Suprapubic skin (tissue), 4 donors: ENCODE measurements around the gene EPHB1. TPM values are rescaled to one million over a fixed set of nuclear protein-coding genes. Genes with fewer than 3 reads are reported as not detected.

ENCODE experiments used
- DNase-seq, 2 donors: peaks; one replicate each; pipeline ENCODE4 v3.0.0-alpha.2; 2019; ENCODE audit warnings: low spot score in 2 of 2
- H3K27ac ChIP-seq: fragments of 200-600 bp; sonication (generic); one replicate; pipeline ENCODE4 v1.5.1; 2019
- H3K27me3 ChIP-seq: fragments of 200-600 bp; sonication (generic); one replicate; pipeline ENCODE4 v1.5.1; 2019
- H3K36me3 ChIP-seq: fragments of 200-600 bp; sonication (generic); one replicate; pipeline ENCODE4 v1.5.1; 2019
- H3K4me1 ChIP-seq: fragments of 200-600 bp; sonication (generic); one replicate; pipeline ENCODE4 v1.5.1; 2019
- H3K4me3 ChIP-seq: fragments of 200-600 bp; sonication (generic); one replicate; pipeline ENCODE4 v1.5.1; 2019; ENCODE audit warnings: mild to moderate bottlenecking
- H3K9me3 ChIP-seq: fragments of 200-600 bp; sonication (generic); one replicate; pipeline ENCODE4 v1.5.1; 2019
- CTCF ChIP-seq, 2 donors: fragments of 200-600 bp in 1 of 2; fragments of 450-650 bp in 1 of 2; sonication (generic) in 1 of 2; IDR thresholded peaks; one replicate each; pipeline ENCODE4 v1.5.1; 2016 to 2019; ENCODE audit warnings: antibody characterized with exemption in 2 of 2, mild to moderate bottlenecking in 1 of 2, moderate library complexity in 1 of 2
- EP300 ChIP-seq: sonication (generic); formaldehyde crosslinking; IDR thresholded peaks from one replicate; pipeline ENCODE4 v1.6.1; 2017; ENCODE audit warnings: antibody characterized with exemption
- POLR2A ChIP-seq, 2 donors: fragments of 450-650 bp; IDR thresholded peaks; one replicate each; pipeline ENCODE4 v1.6.1; 2017; ENCODE audit warnings: antibody characterized with exemption in 2 of 2, mild to moderate bottlenecking in 2 of 2, moderate library complexity in 2 of 2
- POLR2AphosphoS5 ChIP-seq, 3 donors: sonication (generic); formaldehyde crosslinking; IDR thresholded peaks; one replicate each; pipeline ENCODE4 v1.6.1; 2017; ENCODE audit warnings: antibody characterized with exemption in 3 of 3
- WGBS: methylation state at CpG from one replicate; pipeline ENCODE4 v1.1.5; 2018; 5-methylcytosine and 5-hydroxymethylcytosine counted together
- total RNA-seq, 4 donors: library from RNA; depleted of rRNA; stranded (reverse); fragments of >200 nt; gene quantifications; one replicate each; pipeline ENCODE4 v1.1.0, GENCODE V29; 2016

Gene EPHB1
- total RNA-seq, 4 donors from 2014 or later = 8.5 to 30.7 (median 18.5) TPM

- H3K4me3 ChIP-seq = no peak overlapping the region
- no peaks in the 10 kb centered on the region for H3K9me3 ChIP-seq
- TF ChIP-seq POLR2AphosphoS5 (IDR thresholded peaks at IDR 0.05) = no peak
- no peak for TF ChIP-seq POLR2A (IDR thresholded peaks at IDR 0.05)
- TF ChIP-seq CTCF (IDR thresholded peaks at IDR 0.05) = no peak
- no peak for TF ChIP-seq EP300
- no peaks in the 10 kb centered on the region for H3K4me1 ChIP-seq
- WGBS = 65% methylated on average over 6 of the region's 6 CpGs
- DNase-seq = peak in 1 of 2 donors; percentile 32
- H3K27ac ChIP-seq = no peak overlapping the region
- no peaks in the 10 kb centered on the region for H3K27me3 ChIP-seq
- no peaks in the 10 kb centered on the region for H3K36me3 ChIP-seq
Measured at GRCh38 chr3:134904241-134904771, 109.2 kb downstream of the EPHB1 start.

DNA sequence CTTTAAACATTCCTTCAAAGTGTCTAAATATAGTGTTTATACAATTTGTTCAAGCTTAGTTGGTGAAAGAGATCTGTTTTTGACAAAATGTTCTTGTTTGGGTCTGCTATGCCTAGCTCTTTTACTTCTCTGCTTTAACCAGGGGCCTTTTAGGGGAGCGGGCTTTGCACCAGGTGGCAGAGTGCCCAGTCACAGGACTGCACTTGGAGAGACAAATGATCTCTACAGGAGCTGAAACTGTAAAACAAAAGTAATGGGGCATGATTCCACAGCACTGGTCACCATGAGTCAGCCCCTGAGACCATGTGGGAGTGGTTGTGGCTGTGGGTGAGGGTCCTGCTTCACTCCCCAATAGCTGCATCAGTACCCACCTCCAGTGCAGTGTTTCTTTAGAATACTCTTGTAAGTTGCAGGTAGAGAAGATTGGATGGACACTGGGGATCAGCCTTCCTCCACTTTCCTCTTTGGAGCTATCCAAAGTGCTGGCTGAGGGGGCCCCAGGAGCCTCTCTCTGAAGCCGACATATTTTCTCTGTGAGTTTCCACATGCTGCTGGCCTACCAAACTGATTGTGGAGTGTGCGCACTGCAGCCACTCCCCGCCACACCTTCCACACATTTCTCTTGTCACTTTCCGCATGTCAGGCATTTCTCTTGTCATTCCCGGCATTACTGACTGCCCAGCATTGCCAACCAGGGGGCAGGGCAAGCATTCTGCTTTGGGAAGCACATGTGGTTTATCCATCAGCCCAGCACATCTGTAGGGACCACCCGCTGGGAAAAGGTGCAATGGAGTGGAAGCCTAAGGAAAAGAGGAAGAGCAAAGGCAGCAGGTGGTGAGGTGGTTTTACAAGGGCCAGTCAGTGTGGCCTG, 110.0 kb downstream of the EPHB1 start:
- Histone ChIP-seq H3K4me3 (no peak overlapping the region), H3K9me3 (no peaks in the 10 kb centered on the region), H3K36me3 (no peaks in the 10 kb centered on the region), H3K27me3 (no peaks in the 10 kb centered on the region), H3K4me1 (no peaks in the 10 kb centered on the region), H3K27ac (no peak overlapping the region)
- TF ChIP-seq EP300 (no peak), CTCF (IDR thresholded peaks at IDR 0.05) (no peak), POLR2AphosphoS5 (IDR thresholded peaks at IDR 0.05) (no peak), POLR2A (IDR thresholded peaks at IDR 0.05) (no peak)
- DNase-seq = peak; percentile 17 to 35
- WGBS = 83% methylated on average over 7 of the region's 7 CpGs

- WGBS = 89% methylated on average over 2 of the region's 2 CpGs
- Histone ChIP-seq H3K9me3 (no peaks in the 10 kb centered on the region), H3K4me3 (no peak overlapping the region), H3K27ac (no peak overlapping the region), H3K4me1 (no peaks in the 10 kb centered on the region), H3K27me3 (no peaks in the 10 kb centered on the region), H3K36me3 (no peaks in the 10 kb centered on the region)
- DNase-seq = no peak
- no peak for TF ChIP-seq EP300
- no peak for TF ChIP-seq CTCF (IDR thresholded peaks at IDR 0.05)
- no peak for TF ChIP-seq POLR2AphosphoS5 (IDR thresholded peaks at IDR 0.05)
- no peak for TF ChIP-seq POLR2A (IDR thresholded peaks at IDR 0.05)
Measured at GRCh38 chr3:134905647-134905935, 110.5 kb downstream of the EPHB1 start.

DNA sequence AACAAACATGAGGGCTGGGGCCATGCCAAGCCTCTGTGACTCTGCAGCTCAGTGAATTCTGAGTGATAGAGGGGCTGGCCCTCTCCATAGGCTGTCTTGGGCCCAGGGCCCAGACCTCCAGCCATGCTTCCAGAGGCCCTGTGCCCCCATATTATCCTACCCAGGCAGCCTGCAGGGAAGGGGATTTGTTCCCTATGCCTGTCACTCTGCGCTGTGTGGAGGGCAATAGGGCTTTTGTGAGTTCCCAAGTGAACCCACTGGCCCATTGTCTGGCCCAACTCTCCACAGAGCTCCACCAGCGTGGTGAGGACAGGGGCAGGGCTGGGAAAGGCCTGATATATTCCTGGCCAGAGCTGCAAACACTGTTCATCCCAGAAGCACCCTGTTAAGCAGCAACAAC, 113.2 kb downstream of the EPHB1 start:
- no peak for TF ChIP-seq EP300
- no peak for TF ChIP-seq POLR2A (IDR thresholded peaks at IDR 0.05)
- no peak for TF ChIP-seq CTCF (IDR thresholded peaks at IDR 0.05)
- no peak for TF ChIP-seq POLR2AphosphoS5 (IDR thresholded peaks at IDR 0.05)
- 64% methylated on average over 2 of the region's 2 CpGs for WGBS
- Histone ChIP-seq H3K36me3 (no peaks in the 10 kb centered on the region), H3K27me3 (no peaks in the 10 kb centered on the region), H3K4me3 (no peak overlapping the region), H3K4me1 (no peaks in the 10 kb centered on the region), H3K27ac (no peak overlapping the region), H3K9me3 (no peaks in the 10 kb centered on the region)
- peak in 1 of 2 donors; percentile 40 for DNase-seq

DNA sequence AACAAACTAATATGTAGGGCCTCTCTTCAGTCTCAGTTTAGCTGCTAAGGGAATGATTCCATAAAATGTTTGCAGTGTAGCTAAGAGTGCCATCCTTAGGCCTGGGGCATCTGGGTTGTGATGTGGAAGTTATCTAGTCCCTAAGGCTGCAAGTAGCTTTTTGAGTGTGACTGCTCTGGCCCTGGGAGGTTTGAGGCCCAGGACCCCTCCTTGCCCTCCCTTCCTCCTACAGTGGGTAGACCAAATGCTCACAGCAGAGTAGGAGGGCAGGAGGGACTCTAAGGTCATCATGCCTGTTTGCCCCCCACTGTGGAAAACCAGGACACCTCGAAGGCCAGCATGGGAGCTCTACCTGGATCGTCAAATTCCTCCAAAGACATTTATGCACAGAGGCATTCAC, 115.0 kb downstream of the EPHB1 start:
- H3K27ac ChIP-seq = no peak overlapping the region
- no peak overlapping the region for H3K4me3 ChIP-seq
- no peaks in the 10 kb centered on the region for H3K9me3 ChIP-seq
- 100% methylated on average over 2 of the region's 2 CpGs for WGBS
- peak in 1 of 2 donors; percentile 26 for DNase-seq
- no peaks in the 10 kb centered on the region for H3K4me1 ChIP-seq
- H3K36me3 ChIP-seq = no peaks in the 10 kb centered on the region
- no peak for TF ChIP-seq CTCF (IDR thresholded peaks at IDR 0.05)
- TF ChIP-seq EP300 = no peak
- no peak for TF ChIP-seq POLR2AphosphoS5 (IDR thresholded peaks at IDR 0.05)
- no peak for TF ChIP-seq POLR2A (IDR thresholded peaks at IDR 0.05)
- no peaks in the 10 kb centered on the region for H3K27me3 ChIP-seq
